ENCODE measurements around the gene STXBP1. TPM values are rescaled to one million over a fixed set of nuclear protein-coding genes. Genes with fewer than 3 reads are reported as not detected.

The STXBP1 gene
- total RNA-seq, 2 donors from 2014 or later = 32.2 to 47.6 TPM

DNA sequence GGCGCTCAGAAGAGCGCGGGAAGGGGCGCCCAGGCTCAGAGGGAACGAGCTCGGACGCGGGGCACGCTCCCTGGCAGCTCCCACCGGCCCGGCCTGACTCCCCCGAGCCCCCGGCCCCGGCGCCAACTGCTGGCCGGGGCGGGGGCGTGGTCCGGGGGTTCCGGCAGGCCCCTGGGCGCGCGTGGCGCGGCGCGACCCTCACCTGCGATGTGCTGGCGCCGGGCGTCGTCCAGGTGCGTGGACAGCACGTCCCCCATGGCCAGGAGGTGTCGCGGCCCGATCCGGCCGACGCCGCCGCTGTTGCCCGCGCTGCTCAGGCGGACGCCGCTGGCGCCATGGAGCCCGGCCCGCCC lies 43.5 kb upstream of the STXBP1 start:
- DNase-seq (ENCODE audit: low spot score) = no peak
- intact Hi-C loops (cut with DNase I) = no loop called here
- no peaks in the 10 kb centered on the region for H3K36me3 ChIP-seq
- WGBS = 2% methylated on average over 13 of the region's 50 CpGs
- H3K4me3 ChIP-seq = peak overlapping the region; percentile 82 to 96
- H3K27me3 ChIP-seq (replicated peaks; ENCODE audit: insufficient read depth) = no peaks in the 10 kb centered on the region
- H3K9me3 ChIP-seq = no peaks in the 10 kb centered on the region
- peak overlapping the region; percentile 81 to 99 for H3K27ac ChIP-seq
- TF ChIP-seq CTCF (IDR thresholded peaks at IDR 0.05) = peak in 1 of 4 experiments; percentile 12
- no peak for TF ChIP-seq POLR2AphosphoS5 (IDR thresholded peaks at IDR 0.05)
- TF ChIP-seq POLR2A (IDR thresholded peaks at IDR 0.05) = peak; percentile 40
- peaks cover 19% of the 10 kb centered on the region for H3K4me1 ChIP-seq (replicated peaks)

DNA sequence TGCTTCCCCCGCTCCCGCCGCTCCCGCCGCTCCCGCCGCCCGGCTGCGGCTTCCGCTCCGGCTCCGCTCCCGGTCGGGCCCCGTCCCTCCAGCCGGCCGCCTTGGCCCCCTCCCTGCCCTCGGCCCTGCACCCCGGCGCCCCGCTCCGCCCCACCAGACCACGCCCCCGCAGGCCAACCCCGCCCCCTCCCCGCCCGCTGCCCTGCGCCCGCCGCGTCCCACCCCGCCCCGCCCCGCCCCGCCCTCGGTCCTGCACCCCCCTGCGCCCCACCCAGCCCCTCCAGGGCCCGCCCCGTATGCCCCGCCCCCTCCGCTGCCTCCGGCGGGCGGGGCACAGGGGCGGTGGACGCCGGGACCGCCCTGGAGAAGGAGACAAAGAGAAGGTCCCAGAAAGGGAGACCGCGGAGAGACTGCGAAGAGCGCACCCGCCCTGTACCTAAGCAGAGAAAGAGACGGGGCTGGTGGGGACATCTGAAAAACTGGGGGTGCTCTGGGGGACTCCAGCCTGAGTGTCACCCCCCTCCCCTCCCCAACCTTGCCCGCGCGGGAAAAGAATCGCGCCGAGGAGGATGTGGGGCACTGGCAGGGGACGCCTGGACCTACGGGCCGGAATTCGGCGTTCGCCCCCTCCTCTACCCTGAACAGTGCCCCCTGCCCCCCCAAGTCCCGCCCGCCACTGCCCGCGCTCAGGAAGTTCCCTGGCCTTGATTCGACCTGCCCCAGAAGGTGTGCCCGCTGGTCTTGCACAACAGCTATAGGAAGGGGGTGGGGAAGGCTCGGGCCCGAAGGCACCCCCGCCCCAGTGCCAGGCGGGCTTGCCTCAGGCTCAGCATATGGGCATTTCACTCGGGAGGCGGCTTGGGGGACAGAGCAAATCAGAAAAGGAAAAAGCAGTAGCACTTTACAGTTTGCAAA lies 42.8 kb upstream of the STXBP1 start:
- TF ChIP-seq POLR2A (IDR thresholded peaks at IDR 0.05) (peak; percentile 29), CTCF (IDR thresholded peaks at IDR 0.05) (no peak), POLR2AphosphoS5 (IDR thresholded peaks at IDR 0.05) (peak; percentile 55)
- H3K36me3 ChIP-seq = no peaks in the 10 kb centered on the region
- H3K4me3 ChIP-seq = peak overlapping the region; percentile 82 to 96
- no peaks in the 10 kb centered on the region for H3K27me3 ChIP-seq (replicated peaks; ENCODE audit: insufficient read depth)
- under 1% methylated on average over 45 of the region's 78 CpGs for WGBS
- peak overlapping the region; percentile 99 for H3K27ac ChIP-seq
- intact Hi-C loops (cut with DNase I) = no loop called here
- H3K9me3 ChIP-seq = no peaks in the 10 kb centered on the region
- peaks cover 22% of the 10 kb centered on the region for H3K4me1 ChIP-seq (replicated peaks)
- DNase-seq (ENCODE audit: low spot score) = peak; percentile 88

DNA sequence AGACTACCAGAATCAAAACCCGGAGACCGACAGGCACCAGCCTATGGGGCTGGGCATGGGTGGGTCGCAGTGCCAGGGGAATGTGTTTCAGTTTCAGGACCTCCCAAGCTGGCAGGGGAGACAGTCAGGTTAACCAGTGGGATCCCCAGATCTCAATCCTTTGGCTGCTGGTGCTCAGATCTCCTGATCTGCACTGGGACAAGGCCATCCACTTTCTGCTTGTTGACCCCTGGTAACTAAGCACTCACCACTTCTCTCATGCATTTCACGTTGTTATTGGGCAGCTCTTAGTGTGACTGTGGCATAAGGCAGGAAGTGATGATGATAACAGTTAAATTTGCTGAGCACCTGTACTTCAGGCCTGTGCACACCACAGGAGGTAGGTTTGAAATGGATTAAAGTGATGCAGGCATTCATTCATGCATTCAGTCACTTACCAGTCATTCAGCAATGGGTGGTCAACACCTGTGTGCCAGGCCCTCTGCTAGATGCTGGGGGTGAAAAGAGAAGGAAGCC lies 42.1 kb upstream of the STXBP1 start:
- intact Hi-C loops (cut with DNase I) = no loop called here

GRCh38 chr9:127570533-127571111 lies 41.5 kb upstream of the STXBP1 start:
- H3K27me3 ChIP-seq (replicated peaks; ENCODE audit: insufficient read depth) = no peaks in the 10 kb centered on the region
- intact Hi-C loops (cut with DNase I) = no loop called here
- H3K9me3 ChIP-seq = no peaks in the 10 kb centered on the region
- no peak for DNase-seq (ENCODE audit: low spot score)
- TF ChIP-seq CTCF (IDR thresholded peaks at IDR 0.05) (no peak), POLR2A (IDR thresholded peaks at IDR 0.05) (no peak), POLR2AphosphoS5 (IDR thresholded peaks at IDR 0.05) (no peak)
- H3K27ac ChIP-seq = peak overlapping the region; percentile 99
- peaks cover 27% of the 10 kb centered on the region for H3K4me1 ChIP-seq (replicated peaks)
- no peaks in the 10 kb centered on the region for H3K36me3 ChIP-seq
- no peak overlapping the region for H3K4me3 ChIP-seq
- WGBS = 48% methylated on average over 3 of the region's 3 CpGs

More for the DNA sequence above, 42.1 kb upstream of the STXBP1 start:
- peaks cover 26% of the 10 kb centered on the region for H3K4me1 ChIP-seq (replicated peaks)
- no peaks in the 10 kb centered on the region for H3K27me3 ChIP-seq (replicated peaks; ENCODE audit: insufficient read depth)
- peak overlapping the region; percentile 99 for H3K27ac ChIP-seq
- TF ChIP-seq POLR2A (IDR thresholded peaks at IDR 0.05) (no peak), POLR2AphosphoS5 (IDR thresholded peaks at IDR 0.05) (peak; percentile 2)
- 6% methylated on average over 4 of the region's 4 CpGs for WGBS
- H3K9me3 ChIP-seq = no peaks in the 10 kb centered on the region
- H3K4me3 ChIP-seq = peak overlapping the region; percentile 82 to 96
- no peaks in the 10 kb centered on the region for H3K36me3 ChIP-seq
- DNase-seq (ENCODE audit: low spot score) = no peak

- intact Hi-C loops (cut with DNase I) = no loop called here
- Histone ChIP-seq H3K9me3 (no peaks in the 10 kb centered on the region), H3K27ac (peak overlapping the region; percentile 87 to 91), H3K36me3 (no peaks in the 10 kb centered on the region), H3K27me3 (replicated peaks; ENCODE audit: insufficient read depth) (no peaks in the 10 kb centered on the region), H3K4me1 (replicated peaks) (peaks cover 22% of the 10 kb centered on the region), H3K4me3 (no peak overlapping the region)
- no peak for TF ChIP-seq POLR2A (IDR thresholded peaks at IDR 0.05)
- TF ChIP-seq CTCF (IDR thresholded peaks at IDR 0.05) = no peak
- TF ChIP-seq POLR2AphosphoS5 (IDR thresholded peaks at IDR 0.05) = no peak
- DNase-seq (ENCODE audit: low spot score) = no peak
- WGBS = 91% methylated on average over 3 of the region's 3 CpGs
Measured at GRCh38 chr9:127571971-127572370, 40.1 kb upstream of the STXBP1 start.
